ENCODE results near the gene EIF5B.
A peak's percentile ranks its signal among the peaks of the same experiment; 100 is the strongest.
"Not testable (repeated sequence)": the region's sequence is repeated elsewhere in the genome, so short reads cannot be mapped to it uniquely, and the experiment has no call there.

EIF5B gene, protein sequence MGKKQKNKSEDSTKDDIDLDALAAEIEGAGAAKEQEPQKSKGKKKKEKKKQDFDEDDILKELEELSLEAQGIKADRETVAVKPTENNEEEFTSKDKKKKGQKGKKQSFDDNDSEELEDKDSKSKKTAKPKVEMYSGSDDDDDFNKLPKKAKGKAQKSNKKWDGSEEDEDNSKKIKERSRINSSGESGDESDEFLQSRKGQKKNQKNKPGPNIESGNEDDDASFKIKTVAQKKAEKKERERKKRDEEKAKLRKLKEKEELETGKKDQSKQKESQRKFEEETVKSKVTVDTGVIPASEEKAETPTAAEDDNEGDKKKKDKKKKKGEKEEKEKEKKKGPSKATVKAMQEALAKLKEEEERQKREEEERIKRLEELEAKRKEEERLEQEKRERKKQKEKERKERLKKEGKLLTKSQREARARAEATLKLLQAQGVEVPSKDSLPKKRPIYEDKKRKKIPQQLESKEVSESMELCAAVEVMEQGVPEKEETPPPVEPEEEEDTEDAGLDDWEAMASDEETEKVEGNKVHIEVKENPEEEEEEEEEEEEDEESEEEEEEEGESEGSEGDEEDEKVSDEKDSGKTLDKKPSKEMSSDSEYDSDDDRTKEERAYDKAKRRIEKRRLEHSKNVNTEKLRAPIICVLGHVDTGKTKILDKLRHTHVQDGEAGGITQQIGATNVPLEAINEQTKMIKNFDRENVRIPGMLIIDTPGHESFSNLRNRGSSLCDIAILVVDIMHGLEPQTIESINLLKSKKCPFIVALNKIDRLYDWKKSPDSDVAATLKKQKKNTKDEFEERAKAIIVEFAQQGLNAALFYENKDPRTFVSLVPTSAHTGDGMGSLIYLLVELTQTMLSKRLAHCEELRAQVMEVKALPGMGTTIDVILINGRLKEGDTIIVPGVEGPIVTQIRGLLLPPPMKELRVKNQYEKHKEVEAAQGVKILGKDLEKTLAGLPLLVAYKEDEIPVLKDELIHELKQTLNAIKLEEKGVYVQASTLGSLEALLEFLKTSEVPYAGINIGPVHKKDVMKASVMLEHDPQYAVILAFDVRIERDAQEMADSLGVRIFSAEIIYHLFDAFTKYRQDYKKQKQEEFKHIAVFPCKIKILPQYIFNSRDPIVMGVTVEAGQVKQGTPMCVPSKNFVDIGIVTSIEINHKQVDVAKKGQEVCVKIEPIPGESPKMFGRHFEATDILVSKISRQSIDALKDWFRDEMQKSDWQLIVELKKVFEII

DNA sequence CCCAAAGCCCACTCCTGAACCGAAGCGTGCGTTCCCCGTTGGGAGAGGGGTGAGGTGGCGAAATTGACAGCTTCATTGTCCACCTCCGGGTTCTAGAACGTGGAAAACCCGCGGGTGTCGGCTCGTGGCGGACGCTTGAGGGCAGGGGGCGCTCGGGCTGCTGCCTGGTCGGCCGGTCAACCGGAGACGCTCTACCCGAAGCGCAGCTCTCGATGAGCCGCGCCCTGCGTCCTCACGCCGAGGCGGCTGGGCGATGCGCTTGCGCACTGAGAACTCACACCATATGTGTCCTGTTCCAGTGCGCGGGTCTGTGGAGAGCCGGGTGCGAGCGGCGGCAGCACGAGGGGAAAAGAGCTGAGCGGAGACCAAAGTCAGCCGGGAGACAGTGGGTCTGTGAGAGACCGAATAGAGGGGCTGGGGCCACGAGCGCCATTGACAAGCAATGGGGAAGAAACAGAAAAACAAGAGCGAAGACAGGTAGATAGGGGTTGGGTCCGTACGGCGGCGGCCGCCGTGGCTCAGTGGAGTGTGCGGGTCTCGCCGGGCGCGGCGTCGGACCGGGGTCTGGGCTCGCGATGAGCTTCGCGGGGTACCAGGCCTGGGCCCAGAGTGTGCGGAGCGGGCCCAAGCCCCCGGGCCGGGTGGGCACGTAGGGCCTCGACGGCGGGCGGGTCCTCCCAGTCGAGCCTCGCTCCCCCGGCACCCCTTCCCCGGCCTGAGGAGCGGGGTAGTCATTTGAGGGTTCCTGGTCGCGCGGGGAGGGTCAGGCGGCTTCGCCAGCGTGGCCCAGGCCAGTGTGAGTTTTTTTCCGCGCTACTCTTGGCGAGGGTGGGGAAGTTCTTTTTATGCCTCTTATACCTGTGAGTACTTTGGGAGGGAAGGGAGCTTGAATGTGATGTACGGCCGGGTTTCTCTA, at the start of gene EIF5B:
Gene EIF5B, plus strand, starts transcription at position 277 of the 916 bp plus-strand sequence. Its CDS starts 166 bp downstream, at position 443.
- DNase-seq (ENCODE audit: low read depth) = peak; percentile 92

DNA sequence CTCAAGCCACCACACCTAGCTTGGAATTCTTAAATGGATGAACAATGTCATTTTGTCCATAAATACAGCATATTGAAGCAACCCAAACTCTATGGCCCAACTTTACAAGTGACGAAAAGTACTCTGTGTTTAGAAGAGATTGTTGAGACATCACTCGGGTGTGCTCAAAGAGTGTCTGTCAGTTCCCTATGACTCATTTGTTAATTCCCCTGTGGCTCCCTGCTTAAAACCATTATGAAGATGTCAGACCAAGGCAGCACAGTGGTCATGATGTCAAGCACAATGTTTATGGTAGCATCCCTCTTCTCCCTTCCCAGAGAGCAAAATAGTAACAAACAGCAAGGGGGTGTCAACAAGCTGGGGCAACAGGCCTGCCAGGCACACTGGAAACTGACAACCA, 39.2 kb upstream of the EIF5B start:
- DNase-seq (ENCODE audit: low read depth) = no peak

DNA sequence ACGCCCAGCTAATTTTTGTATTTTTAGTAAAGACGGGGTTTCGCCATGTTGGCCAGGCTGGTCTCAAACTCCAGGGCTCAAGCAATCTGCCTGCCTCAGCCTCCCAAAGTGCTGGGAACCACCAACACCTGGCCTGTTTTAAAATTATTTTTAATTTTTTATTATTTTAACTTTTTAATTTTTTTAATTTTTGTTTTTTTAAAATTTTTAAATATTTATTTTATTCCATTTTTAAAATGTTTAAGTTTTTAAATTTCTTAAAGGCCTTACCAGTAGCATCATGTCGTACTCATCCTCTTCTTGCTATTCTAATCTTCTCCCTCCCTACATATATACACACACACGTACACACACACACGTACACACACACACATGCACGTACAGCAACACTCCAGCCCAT, 37.6 kb upstream of the EIF5B start:
- no peak for DNase-seq (ENCODE audit: low read depth)

DNA sequence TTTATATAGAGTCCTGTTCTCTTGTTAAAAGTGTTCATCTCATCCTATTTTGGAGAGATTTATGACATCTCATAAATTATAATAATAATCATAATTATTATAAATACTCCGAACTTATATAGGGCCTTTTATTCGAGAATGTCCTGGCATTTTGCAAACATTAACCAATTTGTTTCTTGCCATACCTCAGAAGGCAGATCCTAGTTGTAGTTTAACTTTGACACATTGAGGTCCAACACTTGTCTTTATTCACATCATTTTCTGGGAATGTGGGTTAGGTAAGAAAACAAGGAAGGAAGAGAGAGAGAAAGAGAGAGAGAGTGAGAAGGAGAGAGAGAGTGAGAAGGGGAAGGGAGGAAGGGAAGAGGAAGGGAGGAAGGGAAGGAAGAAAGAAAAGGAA, 36.1 kb upstream of the EIF5B start, which contains the start of gene LYG1:
Gene LYG1, minus strand, starts transcription at position 101 of the 400 bp plus-strand sequence. CDS start 5,527 bp downstream, outside the sequence.
- not testable (repeated sequence) for DNase-seq (ENCODE audit: low read depth)

DNA sequence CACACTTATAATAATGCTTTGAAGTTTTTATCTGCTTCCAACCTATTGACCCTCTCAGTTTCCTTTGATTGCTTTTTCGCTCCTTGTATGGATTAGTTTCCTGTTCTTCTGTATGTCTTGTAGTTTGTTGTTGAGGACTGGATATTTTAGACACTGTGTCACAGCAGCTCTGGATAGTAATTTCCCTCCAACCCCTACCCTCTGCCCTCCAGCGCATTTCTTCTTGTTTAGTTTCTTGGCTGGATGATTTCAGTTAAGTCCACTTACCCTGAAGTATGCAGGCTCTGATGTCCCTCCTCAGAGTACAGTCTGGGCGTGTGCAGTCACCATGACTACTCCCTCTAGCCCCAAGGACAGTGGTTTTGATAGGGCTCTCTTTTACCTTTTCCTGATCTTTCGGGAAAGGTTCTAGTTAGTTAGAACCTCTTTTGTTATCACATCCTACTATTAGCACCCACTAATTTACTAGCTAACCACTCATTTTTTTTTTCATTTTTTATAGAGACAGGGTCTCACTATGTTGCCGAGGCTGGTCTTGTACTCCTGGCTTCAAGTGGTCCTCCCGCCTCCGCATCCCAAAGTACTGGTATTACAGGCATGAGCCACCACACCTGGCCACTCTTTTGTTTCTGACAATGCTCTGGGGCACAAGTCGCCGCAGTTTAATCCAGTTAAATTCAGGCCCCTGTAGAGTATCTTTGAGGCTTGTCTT, 19.9 kb upstream of the EIF5B start:
- no peak for DNase-seq (ENCODE audit: low read depth)

DNA sequence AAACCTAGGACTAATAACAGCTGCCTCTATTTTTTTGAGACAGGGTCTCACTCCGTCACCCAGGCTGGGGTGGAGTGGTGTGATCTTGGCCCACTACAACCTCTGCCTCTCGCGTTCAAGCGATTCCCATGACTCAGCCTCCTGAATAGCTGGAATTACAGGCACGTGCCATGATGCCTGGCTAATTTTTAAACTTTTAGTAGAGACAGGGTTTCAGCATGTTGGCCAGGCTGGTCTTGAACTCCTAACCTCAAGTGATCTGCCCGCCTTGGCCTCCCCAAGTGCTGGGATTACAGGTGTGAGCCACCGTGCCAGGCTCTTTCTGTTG, 19.4 kb upstream of the EIF5B start:
- not testable (repeated sequence) for DNase-seq (ENCODE audit: low read depth)

DNA sequence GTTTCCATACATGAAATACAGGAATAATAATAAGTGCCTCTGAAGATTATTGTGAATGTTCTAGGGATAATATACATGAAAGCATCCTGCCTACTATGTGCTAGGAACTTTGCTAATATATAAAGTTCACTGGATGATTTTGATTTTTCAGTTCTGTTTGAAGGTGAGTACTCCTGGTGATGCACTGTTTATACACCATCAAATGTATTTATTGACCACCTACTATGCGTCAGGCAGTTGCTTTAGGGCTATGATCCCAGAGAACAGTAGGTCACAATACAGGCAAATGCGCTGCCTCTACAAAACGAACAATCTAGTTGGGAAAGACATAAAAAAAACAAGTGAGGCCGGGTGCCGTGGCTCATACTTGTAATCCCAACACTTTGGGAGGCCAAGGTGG, 11.8 kb upstream of the EIF5B start:
- DNase-seq (ENCODE audit: low read depth) = no peak

DNA sequence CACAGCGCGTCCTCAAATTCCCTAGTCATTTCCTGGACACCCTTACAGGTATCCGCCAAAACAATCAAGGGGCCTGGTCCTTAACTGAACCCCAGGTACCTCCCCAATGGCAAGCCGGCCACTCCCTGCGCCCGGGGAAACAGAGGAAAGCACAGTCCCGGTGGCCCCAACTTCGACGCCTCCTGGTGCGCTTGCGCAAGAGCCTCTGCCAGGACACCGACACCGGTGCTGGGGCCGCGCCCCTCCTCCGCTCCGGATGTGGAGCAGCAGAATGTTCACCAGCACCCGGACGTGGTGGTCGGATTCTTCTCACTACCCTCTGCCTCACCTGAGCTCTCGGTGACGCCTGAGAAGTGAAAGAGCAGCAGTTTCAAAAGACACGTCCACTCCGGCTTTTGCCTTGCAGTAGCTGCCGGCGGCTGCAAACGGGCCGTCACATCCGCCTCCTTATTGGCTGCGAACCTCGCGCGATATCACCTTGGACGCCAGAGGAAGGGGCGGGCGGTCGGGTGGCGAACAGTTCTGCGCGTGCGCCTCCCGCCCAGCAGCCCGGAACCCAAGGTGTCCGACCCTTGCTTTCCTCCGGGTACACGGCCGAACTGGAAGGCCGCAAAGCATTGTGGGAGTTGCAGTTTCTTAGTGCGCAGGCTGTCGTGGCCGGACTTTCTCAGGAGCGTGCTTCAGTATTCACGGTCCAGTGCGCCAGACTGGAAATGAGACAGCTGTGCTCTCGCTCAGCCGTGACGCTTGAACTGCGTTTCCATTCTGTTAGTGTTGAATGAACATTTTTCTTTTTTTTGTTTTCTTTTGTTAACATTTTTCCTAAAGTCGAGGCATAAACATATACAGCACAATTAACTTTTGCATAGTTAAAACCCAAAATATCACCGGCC, 1.0 kb upstream of the EIF5B start, which contains the start of gene TXNDC9:
Gene TXNDC9, minus strand, starts transcription at position 423 of the 893 bp plus-strand sequence. CDS start 3,123 bp downstream, outside the sequence.
- DNase-seq (ENCODE audit: low read depth) = peak; percentile 97

DNA sequence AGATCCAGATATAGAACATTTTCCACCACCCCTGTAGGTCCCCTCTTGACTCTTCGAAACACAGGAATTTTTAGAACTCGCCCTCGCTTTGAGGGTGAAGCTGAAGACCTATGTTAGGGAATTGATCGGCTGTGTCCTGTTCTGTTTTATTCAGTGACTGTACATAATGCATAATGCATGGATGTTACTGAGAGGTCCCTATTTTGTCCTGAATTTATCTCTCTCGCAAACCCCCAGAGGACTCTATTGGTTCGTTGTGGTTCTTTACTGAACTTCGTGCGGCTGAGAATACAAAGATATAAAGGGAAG, 431 bp upstream of the EIF5B start:
- no peak for DNase-seq (ENCODE audit: low read depth)

DNA sequence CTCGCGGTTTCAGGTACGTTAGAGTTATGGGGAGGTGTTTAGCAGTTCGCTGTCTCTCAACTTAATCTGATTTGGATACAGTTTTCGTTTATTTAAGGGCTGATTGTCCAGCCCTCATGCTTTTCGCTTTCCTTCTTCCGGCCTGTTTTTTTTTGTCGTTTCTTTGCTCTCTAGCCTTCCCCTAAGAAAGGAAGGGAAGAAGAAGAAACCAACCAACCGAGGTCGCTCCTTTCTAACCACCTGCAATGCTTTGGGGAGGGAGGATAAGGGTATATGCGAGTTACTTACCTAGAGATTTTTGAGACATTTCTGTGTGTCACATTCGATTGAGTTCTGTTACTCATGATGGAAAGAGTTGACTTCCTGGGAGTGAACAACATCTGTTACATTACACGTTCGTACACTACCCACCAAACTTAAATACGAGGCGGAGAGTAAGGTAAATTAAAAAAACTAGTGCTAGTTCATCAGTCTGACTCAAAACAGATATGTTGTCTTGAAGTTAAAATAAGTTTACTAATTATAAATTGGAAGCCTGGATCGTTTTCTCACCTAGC, 918 bp downstream of the EIF5B start:
- no peak for DNase-seq (ENCODE audit: low read depth)

DNA sequence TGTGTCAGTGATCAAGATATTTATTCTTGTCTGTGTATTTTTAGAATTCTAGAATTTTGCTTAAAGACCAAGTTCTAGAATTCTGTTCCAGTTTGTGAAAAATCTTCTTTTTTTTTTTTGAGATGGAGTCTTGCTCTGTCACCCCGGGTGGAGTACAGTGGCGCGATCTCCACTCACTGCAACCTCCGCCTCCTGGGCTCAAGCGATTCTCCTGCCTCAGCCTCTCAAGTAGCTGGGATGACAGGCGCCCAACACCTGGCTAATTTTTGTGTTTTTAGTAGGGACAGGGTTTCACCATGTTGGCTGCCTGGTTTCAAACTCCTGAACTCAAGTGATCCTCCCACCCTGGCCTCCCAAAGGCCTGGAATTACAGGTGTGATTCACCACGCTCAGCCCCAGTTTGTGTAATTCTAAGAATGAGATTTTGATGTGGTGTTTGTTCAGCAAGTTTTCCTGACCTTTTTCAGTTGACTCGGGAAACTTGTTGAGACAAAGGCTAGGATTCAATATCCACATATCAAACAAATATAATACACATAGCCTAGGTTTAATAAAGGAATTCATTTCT, 3.6 kb downstream of the EIF5B start:
- no peak for DNase-seq (ENCODE audit: low read depth)

DNA sequence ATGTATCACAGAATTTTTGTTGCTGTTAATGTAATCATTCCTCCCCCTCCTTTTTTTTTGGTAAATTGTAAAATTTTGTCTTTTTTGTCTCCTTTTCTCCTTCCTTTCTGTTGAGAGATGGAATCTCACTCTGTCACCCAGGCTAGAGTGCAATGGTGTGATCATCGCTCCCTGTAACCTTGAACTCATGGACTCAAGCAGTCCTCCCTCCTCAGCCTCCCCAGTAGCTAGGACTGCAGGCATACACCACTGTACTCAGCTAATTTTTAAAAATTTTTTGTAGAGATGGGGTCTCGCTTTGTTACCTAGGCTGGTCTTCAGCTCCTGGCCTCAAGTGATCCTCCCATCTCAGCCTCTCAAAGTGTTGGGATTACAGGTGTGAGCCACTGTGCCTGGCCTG, 5.3 kb downstream of the EIF5B start:
- no peak for DNase-seq (ENCODE audit: low read depth)

DNA sequence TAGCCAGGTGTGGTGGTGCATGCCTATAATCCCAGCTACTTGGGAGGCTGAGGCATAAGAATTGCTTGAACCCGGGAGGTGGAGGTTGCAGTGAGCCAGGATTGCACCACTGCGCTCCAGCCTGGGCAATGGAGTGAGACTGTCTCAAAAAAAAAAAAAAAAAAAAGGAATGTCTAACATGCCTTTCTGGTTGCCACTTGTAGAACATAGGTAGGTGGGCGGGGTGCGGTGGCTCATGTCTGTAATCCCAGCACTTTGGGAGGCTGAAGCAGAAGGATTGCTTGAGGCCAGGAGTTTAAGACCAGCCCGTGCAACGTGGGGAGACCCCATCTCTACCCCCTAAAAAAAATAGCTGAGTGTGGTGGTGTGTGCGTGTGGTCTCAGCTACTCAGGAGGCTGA, 8.3 kb downstream of the EIF5B start:
- DNase-seq (ENCODE audit: low read depth) = not testable (repeated sequence)

DNA sequence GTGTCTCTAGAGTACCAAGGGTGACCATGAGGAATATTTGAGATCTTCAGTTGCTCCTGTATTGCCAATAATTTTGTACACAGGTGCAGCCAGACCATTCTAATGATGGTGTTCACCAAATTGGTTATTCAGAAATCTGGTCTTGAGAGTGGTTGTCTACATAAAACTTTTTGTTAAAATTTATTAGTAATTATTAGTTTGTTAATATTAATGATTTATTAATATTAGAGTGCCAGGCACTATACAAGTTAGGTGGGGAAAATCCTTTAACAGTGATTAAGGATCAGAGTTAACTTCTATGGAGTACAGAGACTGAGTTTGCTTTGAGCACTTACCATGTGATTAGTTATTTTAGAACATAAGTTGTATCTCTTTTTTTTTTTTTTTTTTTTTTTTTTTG, 9.0 kb downstream of the EIF5B start:
- DNase-seq (ENCODE audit: low read depth) = no peak

DNA sequence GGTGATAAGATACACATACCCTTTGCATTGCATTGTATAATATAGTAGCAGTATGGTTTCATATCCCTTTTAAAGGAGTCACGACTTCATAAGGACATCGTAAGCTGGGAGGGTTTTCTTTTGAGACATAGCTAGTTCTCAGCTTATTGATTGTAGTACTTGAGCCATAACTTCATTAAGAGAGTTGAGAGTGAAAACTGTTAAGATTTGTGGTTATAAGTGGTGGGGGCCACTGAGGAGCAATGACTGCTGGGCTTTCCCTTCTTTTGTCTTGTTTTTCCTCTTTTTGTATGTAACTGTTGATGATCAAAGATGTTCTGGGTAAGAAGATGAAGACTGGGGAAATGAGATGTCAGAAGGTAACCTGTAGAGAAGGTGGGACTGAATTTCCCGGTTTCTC, 11.0 kb downstream of the EIF5B start:
- no peak for DNase-seq (ENCODE audit: low read depth)

DNA sequence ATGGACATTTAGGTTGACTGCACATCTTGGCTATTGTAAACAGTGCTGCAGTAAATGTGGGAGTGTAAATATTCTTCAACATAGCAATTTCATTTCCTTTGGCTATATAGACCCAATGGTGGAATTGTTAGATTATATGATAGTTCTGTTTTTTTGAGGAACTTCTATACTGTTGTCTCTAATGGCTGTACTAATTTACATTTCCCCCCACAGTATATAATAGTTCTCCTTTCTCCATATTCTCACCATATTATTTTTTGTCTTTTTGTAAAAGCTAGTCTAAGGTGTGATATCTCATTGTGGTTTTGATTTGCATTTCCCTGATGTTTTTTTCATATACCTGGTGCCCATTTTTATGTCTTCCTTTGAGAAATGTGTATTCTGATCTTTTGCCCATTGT, 13.0 kb downstream of the EIF5B start:
- no peak for DNase-seq (ENCODE audit: low read depth)

DNA sequence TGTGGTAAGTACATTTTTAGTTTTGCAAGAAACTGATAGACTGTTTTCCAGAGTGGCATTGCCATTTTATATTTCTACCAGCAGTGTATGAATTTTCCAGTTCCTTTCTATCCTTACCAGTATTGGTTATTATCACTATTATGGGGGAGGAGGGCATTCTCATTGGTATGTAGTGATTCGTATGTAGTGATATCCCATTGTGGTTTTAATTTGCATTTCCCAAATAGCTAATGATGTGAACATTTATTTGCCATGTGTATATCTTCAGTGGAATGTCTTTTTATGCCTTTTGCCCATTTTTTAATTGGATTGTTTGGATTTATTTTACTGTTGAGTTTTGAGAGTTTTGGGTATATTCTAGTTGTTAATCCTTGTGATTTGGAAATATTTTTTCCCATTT, 16.9 kb downstream of the EIF5B start:
- no peak for DNase-seq (ENCODE audit: low read depth)

DNA sequence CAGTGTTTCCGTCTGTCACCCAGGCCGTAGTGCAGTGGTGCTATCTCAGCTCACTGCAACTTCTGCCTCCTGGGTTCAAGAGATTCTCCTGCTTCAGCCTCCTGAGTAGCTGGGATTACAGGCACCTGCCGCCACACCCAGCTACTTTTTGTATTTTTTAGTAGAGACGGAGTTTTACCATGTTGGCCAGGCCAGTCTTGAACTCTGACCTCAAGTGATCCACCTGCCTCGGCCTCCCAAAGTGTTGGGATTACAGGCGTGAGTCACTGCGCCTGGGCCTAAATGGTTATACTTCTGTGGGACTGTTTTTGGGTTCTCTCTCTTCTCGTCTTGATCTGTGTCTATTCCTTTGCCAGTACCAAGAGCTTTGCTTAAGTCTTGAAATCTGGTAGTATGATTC, 17.6 kb downstream of the EIF5B start:
- not testable (repeated sequence) for DNase-seq (ENCODE audit: low read depth)

DNA sequence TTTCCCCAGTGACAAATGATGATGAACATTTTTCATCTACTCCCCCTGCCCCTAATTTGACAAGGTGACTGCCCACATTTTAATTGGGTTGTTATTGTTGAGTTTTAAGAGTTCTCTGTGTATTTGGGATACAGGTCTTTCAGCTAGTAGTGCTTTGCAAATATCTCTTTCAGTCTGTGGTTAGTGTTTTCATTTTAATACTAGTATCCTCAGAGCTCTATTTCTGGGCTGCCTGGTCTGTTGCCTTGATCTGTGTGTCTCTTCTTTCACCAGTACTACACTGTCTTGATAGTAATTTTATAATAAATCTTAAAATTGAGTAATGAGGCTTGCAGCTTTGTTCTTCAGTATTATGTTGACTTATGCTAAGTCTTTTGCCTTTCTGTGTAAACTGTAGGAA, 19.7 kb downstream of the EIF5B start:
- DNase-seq (ENCODE audit: low read depth) = no peak

All from activated T-helper 9 cell treated with anti-CD3 and anti-CD28 coated beads, Interleukin-2, amount 50 U/mL, for 16 hours (primary cell).